HS-27A (cell line): Measurements from ENCODE around the gene PNRC2.
A peak's percentile ranks its signal among the peaks of the same experiment; 100 is the strongest.
"Not testable (repeated sequence)": the region's sequence is repeated elsewhere in the genome, so short reads cannot be mapped to it uniquely, and the experiment has no call there.

Experiments used
- DNase-seq: peaks from one replicate; pipeline ENCODE4 v3.0.0-alpha.2; 2012; ENCODE audit warnings: low read depth, missing footprints

Gene PNRC2

GRCh38 chr1:23953020-23953419 is 6.6 kb upstream of the PNRC2 start:
- DNase-seq, result no peak

- no peak for DNase-seq
These were observed 2.5 kb upstream of the PNRC2 start for GRCh38 chr1:23957096-23957495.

- not testable (repeated sequence) for DNase-seq
These were observed 1.4 kb upstream of the PNRC2 start for GRCh38 chr1:23958040-23958809.

DNA sequence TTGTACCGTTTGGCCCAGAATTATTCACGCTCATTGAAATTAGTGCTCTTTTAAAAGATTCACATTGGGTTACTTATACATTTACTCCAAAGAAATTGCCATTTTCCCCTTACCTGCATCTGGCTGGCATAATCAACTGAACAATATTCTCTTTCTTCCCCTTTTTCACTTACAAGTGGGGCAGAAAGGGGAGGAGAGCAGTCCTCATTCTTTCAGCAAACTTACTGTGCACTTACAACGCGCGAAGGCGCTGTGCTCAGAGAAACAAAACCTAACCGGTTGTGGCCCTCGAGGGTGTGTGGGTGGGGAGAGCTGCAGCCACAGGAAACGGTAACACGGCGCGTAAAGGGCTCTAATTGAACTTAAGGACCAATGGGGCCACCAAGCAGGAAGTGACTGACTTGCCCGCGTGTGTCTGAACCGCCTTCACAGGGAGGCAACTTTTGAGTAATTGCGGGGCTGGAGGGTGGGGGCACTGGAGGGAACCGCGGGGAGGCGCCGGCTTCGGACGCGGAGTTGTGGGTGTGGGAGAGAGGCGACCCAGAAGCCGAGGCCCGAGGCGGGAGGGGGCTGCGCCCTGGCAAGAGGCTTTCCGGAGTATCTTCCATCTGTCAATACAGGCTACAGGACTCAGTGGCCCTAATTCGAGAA is 693 bp upstream of the PNRC2 start:
- peak; percentile 82 for DNase-seq

GRCh38 chr1:23960291-23961020 is 828 bp downstream of the PNRC2 start:
- DNase-seq, result peak; percentile 33

DNA sequence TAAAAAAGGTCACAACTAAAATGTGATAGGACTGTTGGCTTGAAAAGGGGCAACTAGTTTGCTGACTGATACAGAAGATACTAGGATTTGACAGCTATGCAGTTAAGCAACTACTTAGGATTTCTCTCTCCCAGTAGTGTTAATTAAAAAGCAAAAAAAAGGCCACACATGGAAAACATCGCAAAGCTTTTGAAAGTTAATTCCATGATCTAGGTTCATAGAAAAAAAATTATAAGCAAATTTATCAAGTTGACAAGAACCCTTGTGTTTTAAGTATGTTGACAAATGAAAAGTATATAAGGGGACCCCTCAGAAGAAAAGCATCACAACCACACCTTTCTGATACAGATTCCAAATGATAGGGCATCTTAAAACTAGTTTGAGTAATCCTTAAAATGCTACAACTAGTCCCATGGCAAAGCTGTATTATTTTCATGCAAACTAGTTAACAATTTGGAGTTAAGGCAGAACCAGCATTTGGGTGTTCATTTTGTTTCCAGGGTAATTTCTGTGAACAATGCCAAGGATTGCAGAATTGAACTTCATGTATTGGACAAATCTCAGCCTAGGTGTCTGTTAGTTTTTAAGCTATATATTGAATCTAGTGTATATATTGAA is 4.1 kb downstream of the PNRC2 start:
- no peak for DNase-seq

DNA sequence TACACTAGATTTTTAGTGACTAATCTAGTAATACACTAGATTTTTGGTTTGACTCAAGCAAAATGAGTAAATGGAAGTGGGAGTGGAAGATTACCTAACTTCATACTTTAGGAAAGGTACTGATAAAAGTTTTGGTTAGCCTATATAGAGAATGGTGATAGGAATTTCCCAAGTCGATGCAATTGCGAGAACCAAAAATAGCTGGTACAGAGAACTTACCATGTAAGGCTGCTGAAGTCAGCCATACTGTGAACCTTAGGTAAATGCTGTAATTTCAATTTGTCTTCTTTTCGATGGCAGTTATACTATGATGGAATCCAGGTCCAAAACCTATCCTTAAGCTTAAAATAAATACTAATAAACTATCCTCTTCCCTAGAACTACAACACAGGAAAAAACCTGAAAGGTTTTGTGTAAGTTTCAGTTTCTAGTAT is 4.6 kb downstream of the PNRC2 start:
- DNase-seq, result no peak

GRCh38 chr1:23964790-23965740 is 5.4 kb downstream of the PNRC2 start:
- DNase-seq, result no peak

- DNase-seq, result no peak
These were observed 7.4 kb downstream of the PNRC2 start for GRCh38 chr1:23966973-23967493.

DNA sequence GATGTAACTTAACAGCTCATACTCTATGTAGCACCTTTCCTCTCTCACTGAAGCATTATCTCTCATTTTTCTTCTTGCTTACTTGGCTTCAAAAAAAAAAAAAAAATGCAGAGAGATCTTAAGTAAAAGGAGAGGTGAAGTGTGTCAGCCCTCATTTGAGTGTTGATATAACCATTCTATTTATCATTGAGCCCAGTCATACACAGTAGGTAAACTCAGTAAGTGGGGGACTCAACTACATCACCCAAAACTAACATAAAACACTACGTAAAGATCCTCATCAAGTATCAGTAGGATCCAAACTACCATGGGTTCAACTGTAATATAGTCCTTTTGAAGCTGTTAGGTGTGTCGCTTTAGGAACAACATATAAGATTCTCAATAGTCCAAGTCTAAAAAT is 8.2 kb downstream of the PNRC2 start:
- DNase-seq, result no peak

GRCh38 chr1:23977187-23977853 is 17.7 kb downstream of the PNRC2 start:
- no peak for DNase-seq

GRCh38 chr1:23977854-23978191 is 18.2 kb downstream of the PNRC2 start:
- DNase-seq, result no peak

GRCh38 chr1:23978805-23979204 is 19.2 kb downstream of the PNRC2 start:
- DNase-seq, result no peak

- DNase-seq, result no peak
These were observed 19.8 kb downstream of the PNRC2 start for GRCh38 chr1:23979387-23979880.

GRCh38 chr1:23979881-23980727 is 20.5 kb downstream of the PNRC2 start, which contains the start of gene SRSF10:
Gene SRSF10, minus strand, starts transcription at chr1:23980327. Its CDS starts 72 bp downstream, at chr1:23980255.
- DNase-seq, result peak; percentile 98

DNA sequence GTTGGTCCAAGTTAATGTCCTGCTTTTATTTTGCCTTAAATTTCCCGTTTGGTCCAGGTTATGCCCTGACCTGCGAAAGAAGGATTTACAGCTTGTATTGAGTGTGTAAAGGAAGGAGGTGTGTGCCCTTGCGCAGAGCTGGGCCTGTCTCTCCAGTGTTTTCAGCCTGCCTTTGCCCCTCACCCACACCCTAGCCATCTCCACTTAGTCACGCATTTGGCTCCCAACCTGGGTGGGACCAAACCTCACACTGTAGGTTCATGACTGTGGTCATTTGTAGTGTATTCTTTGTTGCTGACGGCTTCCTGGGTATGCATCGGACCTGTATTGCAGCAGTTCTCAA is 21.1 kb downstream of the PNRC2 start:
- peak; percentile 68 for DNase-seq

GRCh38 chr1:23984417-23985186 is 25.0 kb downstream of the PNRC2 start:
- DNase-seq, result peak; percentile 48

DNA sequence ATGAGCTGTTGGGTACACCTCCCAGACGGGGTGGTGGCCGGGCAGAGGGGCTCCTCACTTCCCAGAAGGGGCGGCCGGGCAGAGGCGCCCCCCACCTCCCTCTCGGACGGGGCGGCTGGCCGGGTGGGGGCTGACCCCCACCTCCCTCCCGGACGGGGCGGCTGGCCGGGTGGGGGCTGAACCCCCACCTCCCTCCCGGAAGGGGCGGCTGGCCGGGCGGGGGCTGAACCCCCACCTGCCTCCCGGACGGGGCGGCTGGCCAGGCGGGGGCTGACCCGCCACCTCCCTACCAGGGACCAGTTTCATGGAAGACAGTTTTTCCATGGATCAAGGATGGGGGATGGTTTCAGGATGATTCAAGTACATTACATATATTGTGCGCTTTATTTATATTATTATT is 27.4 kb downstream of the PNRC2 start:
- DNase-seq, result not testable (repeated sequence)

DNA sequence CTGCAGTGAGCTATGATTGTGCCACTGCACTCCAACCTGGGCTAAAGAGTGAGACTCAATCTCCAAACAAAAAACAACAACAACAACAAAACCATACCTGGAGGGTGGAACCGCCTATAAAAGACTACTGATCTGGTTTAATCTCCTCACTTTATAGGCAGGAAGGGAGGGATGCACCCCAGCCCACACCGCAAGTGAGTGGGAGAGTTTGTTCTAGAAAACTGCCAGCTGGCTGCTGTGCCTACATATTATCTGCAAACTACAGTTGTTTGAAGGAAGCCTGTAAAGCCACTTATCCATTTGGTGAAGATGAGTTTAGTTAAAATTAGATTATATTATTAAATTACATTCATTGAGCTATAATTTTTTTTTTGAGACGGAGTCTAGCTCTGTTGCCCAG is 29.6 kb downstream of the PNRC2 start:
- no peak for DNase-seq
